Caco-2 (cell line): ENCODE measurements around the gene CLIP2. TPM values are rescaled to one million over a fixed set of nuclear protein-coding genes. Genes with fewer than 3 reads are reported as not detected.

ENCODE experiments used
- BruUV-seq: library from RNA; stranded (reverse); fragments of 400-500 nt; replicated peaks from 2 replicates; lab custom pipeline; 2021; lab: Mats Ljungman, UMichigan
- CTCF ChIA-PET: fragments of 300-600 bp; sonication (Branson Sonifier 250); formaldehyde crosslinking; loops from one replicate; lab custom pipeline; 2022; ENCODE audit warnings: antibody characterized with exemption; lab: Charles Lee
- POLR2A ChIA-PET: fragments of 300-600 bp; sonication (Branson Sonifier 250); formaldehyde crosslinking; loops from one replicate; lab custom pipeline; 2022; ENCODE audit warnings: antibody characterized with exemption; lab: Charles Lee
- DNase-seq, 2 experiments: peaks; one replicate each; pipeline versions ENCODE4 v3.0.0 to v3.0.0-alpha.2; 2020 to 2022
- H3K27me3 ChIP-seq: replicated peaks from 2 replicates; pipeline ENCODE4 v1.6.0; 2011; ENCODE audit warnings: low read length; ENCODE audit not compliant: control insufficient read depth, insufficient read depth
- H3K36me3 ChIP-seq: 2 replicates; pipeline ENCODE4 v1.5.1; 2011; ENCODE audit warnings: low read length; ENCODE audit not compliant: control insufficient read depth, insufficient read depth
- H3K4me1 ChIP-seq: fragments of 250-450 bp; sonication (Bioruptor Pico); 2 replicates; pipeline ENCODE4 v1.5.1; 2020; ENCODE audit warnings: mild to moderate bottlenecking
- H3K4me3 ChIP-seq: 2 replicates; pipeline ENCODE4 v1.5.1; 2011; ENCODE audit warnings: low read depth, mild to moderate bottlenecking, control low read depth, low read length
- H3K9me3 ChIP-seq: fragments of 250-450 bp; sonication (Bioruptor Pico); 2 replicates; pipeline ENCODE4 v1.5.1; 2020; ENCODE audit warnings: mild to moderate bottlenecking, moderate library complexity
- H3K27ac Mint-ChIP-seq: one replicate; pipeline ENCODE4 v1.8.0; 2022; ENCODE audit warnings: mixed read lengths; ENCODE audit not compliant: unreplicated experiment
- H3K27me3 Mint-ChIP-seq: one replicate; pipeline ENCODE4 v1.8.0; 2022; ENCODE audit warnings: mixed read lengths; ENCODE audit not compliant: insufficient read depth, unreplicated experiment
- H3K36me3 Mint-ChIP-seq: one replicate; pipeline ENCODE4 v1.8.0; 2022; ENCODE audit warnings: mild to moderate bottlenecking, mixed read lengths; ENCODE audit not compliant: insufficient read depth, unreplicated experiment
- H3K4me1 Mint-ChIP-seq: one replicate; pipeline ENCODE4 v1.8.0; 2022; ENCODE audit warnings: low read depth, mixed read lengths; ENCODE audit not compliant: unreplicated experiment
- H3K4me3 Mint-ChIP-seq: one replicate; pipeline ENCODE4 v1.8.0; 2022; ENCODE audit warnings: mild to moderate bottlenecking, moderate library complexity, mixed read lengths; ENCODE audit not compliant: unreplicated experiment
- H3K9me3 Mint-ChIP-seq: one replicate; pipeline ENCODE4 v1.8.0; 2022; ENCODE audit warnings: mixed read lengths; ENCODE audit not compliant: unreplicated experiment
- CTCF ChIP-seq, 2 experiments: fragments of 200-600 bp in 1 of 2; IDR thresholded peaks; 1 replicate in 1 of 2; 2 replicates in 1 of 2; pipeline versions ENCODE4 v1.5.1 to v1.8.0; 2011 to 2022; ENCODE audit warnings: antibody characterized with exemption in 1 of 2, control low read depth in 1 of 2, inconsistent platforms in 1 of 2, low read depth in 1 of 2, low read length in 1 of 2, mild to moderate bottlenecking in 1 of 2, moderate library complexity in 1 of 2; ENCODE audit not compliant: insufficient read depth in 1 of 2, severe bottlenecking in 1 of 2, unreplicated experiment in 1 of 2
- intact Hi-C: fragments of 100-400 bp; cut with micrococcal nuclease; formaldehyde crosslinking; loops from one replicate; pipeline ENCODE4 v1.10.0; 2022; ENCODE audit not compliant: unreplicated experiment
- total RNA-seq: library from RNA; stranded (reverse); gene quantifications from 2 replicates; pipeline ENCODE4 v1.2.3, GENCODE V29; 2022

Gene CLIP2
- total RNA-seq, 1 experiment from 2014 or later: 19.5 TPM

GRCh38 chr7:74275401-74275881 lies 13.8 kb upstream of the CLIP2 start:
- no peaks in the 10 kb centered on the region for H3K27me3 Mint-ChIP-seq
- H3K27me3 ChIP-seq: no peaks in the 10 kb centered on the region
- no peak overlapping the region for H3K27ac Mint-ChIP-seq
- peaks cover 13% of the 10 kb centered on the region for H3K4me1 Mint-ChIP-seq
- TF ChIP-seq CTCF (IDR thresholded peaks at IDR 0.05; ENCODE audit: insufficient read depth in 1 of 2, low read depth in 1 of 2, low read length in 1 of 2, severe bottlenecking in 1 of 2, unreplicated experiment in 1 of 2): peak; percentile 47 to 74
- CTCF ChIA-PET: interaction anchor here (0.5 to 1.8 kb wide), 8 partner anchors 8 to 197 kb away, joined by 3 to 11 read pairs (median 4); no protein-coding TSS in a partner anchor
- no peak overlapping the region for H3K4me3 Mint-ChIP-seq
- POLR2A ChIA-PET: interaction anchor here (0.6 kb wide), 1 partner anchor 697 kb away, joined by 4 read pairs; the partner anchor contains the start of gene TBL2
- H3K9me3 Mint-ChIP-seq: no peaks in the 10 kb centered on the region
- intact Hi-C loops: no loop called here
- H3K9me3 ChIP-seq: no peaks in the 10 kb centered on the region
- H3K4me3 ChIP-seq: no peak overlapping the region
- no peaks in the 10 kb centered on the region for H3K36me3 ChIP-seq
- peaks cover 32% of the 10 kb centered on the region for H3K4me1 ChIP-seq
- BruUV-seq: no TSS peak
- H3K36me3 Mint-ChIP-seq: no peaks in the 10 kb centered on the region
- peak in 1 of 2 experiments; percentile 54 for DNase-seq

GRCh38 chr7:74277636-74278035 lies 11.6 kb upstream of the CLIP2 start:
- POLR2A ChIA-PET: no interaction called here
- H3K27me3 Mint-ChIP-seq: no peaks in the 10 kb centered on the region
- TF ChIP-seq CTCF (IDR thresholded peaks at IDR 0.05; ENCODE audit: insufficient read depth in 1 of 2, low read depth in 1 of 2, low read length in 1 of 2, severe bottlenecking in 1 of 2, unreplicated experiment in 1 of 2): no peak
- CTCF ChIA-PET: no interaction called here
- peaks cover 26% of the 10 kb centered on the region for H3K4me1 ChIP-seq
- H3K4me3 ChIP-seq: no peak overlapping the region
- no peaks in the 10 kb centered on the region for H3K9me3 ChIP-seq
- peaks cover 20% of the 10 kb centered on the region for H3K4me1 Mint-ChIP-seq
- peaks cover 8% of the 10 kb centered on the region for H3K36me3 Mint-ChIP-seq
- no peaks in the 10 kb centered on the region for H3K27me3 ChIP-seq
- intact Hi-C loops: no loop called here
- DNase-seq: no peak
- H3K36me3 ChIP-seq: no peaks in the 10 kb centered on the region
- no peaks in the 10 kb centered on the region for H3K9me3 Mint-ChIP-seq
- H3K27ac Mint-ChIP-seq: no peak overlapping the region
- BruUV-seq: no TSS peak
- no peak overlapping the region for H3K4me3 Mint-ChIP-seq

DNA sequence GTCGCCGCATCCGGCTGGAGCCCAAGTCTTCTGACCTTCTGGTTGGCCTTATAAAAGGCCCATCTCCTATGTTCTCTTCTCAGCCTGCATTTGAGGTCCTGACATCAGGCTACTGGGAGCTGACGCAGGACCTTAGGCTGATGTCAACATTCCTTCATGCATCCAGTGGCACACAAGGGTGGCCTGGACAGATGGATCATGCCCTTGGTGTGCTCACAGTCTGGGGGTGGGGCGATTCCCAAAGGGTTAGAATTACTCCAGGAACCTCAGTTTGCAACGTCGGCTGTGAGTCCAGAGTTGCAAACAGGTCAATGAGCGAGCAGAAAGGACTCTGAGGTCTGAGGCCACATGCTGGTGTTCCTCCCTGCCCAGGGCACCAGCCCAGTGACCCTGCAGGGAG lies 8.2 kb upstream of the CLIP2 start:
- Histone ChIP-seq H3K9me3 (no peaks in the 10 kb centered on the region), H3K4me3 (no peak overlapping the region), H3K36me3 (no peaks in the 10 kb centered on the region), H3K27me3 (no peaks in the 10 kb centered on the region), H3K4me1 (peaks cover 40% of the 10 kb centered on the region)
- Mint-ChIP-seq H3K4me1 (peaks cover 20% of the 10 kb centered on the region), H3K9me3 (no peaks in the 10 kb centered on the region), H3K27me3 (no peaks in the 10 kb centered on the region), H3K27ac (peak overlapping the region; percentile 98), H3K36me3 (peaks cover 8% of the 10 kb centered on the region), H3K4me3 (no peak overlapping the region)
- DNase-seq: no peak
- TF ChIP-seq CTCF (IDR thresholded peaks at IDR 0.05; ENCODE audit: insufficient read depth in 1 of 2, low read depth in 1 of 2, low read length in 1 of 2, severe bottlenecking in 1 of 2, unreplicated experiment in 1 of 2): no peak
- POLR2A ChIA-PET: interaction anchor here (0.7 kb wide), 1 partner anchor 14 kb away, joined by 5 read pairs; no protein-coding TSS in a partner anchor
- intact Hi-C loops: no loop called here
- BruUV-seq: TSS peak; percentile 70
- CTCF ChIA-PET: no interaction called here
